Endothelial cell (in vitro differentiated cells): ENCODE data around the gene PTPN23. TPM values are rescaled to one million over a fixed set of nuclear protein-coding genes. Genes with fewer than 3 reads are reported as not detected.
"Not testable (repeated sequence)": the region's sequence is repeated elsewhere in the genome, so short reads cannot be mapped to it uniquely, and the experiment has no call there.

Source experiments
- DNase-seq: peaks from one replicate; pipeline ENCODE4 v3.0.0; 2021; ENCODE audit warnings: low spot score
- H3K27ac Mint-ChIP-seq: one replicate; pipeline ENCODE4 v1.8.0; 2021; ENCODE audit warnings: mixed read lengths, inconsistent platforms; ENCODE audit not compliant: unreplicated experiment
- H3K27me3 Mint-ChIP-seq: one replicate; pipeline ENCODE4 v1.8.0; 2021; ENCODE audit warnings: mild to moderate bottlenecking, moderate library complexity, mixed read lengths, inconsistent platforms; ENCODE audit not compliant: unreplicated experiment
- H3K36me3 Mint-ChIP-seq: one replicate; pipeline ENCODE4 v1.8.0; 2021; ENCODE audit warnings: mild to moderate bottlenecking, low read depth, mixed read lengths, inconsistent platforms; ENCODE audit not compliant: unreplicated experiment
- H3K4me1 Mint-ChIP-seq: one replicate; pipeline ENCODE4 v1.8.0; 2021; ENCODE audit warnings: mild to moderate bottlenecking, mixed read lengths, inconsistent platforms; ENCODE audit not compliant: unreplicated experiment
- H3K4me3 Mint-ChIP-seq: one replicate; pipeline ENCODE4 v1.8.0; 2021; ENCODE audit warnings: mild to moderate bottlenecking, mixed read lengths, inconsistent platforms; ENCODE audit not compliant: unreplicated experiment
- H3K9me3 Mint-ChIP-seq: one replicate; pipeline ENCODE4 v1.8.0; 2021; ENCODE audit warnings: mixed read lengths, inconsistent platforms; ENCODE audit not compliant: unreplicated experiment
- total RNA-seq: library from RNA; stranded (reverse); fragmentation: NEBNext Ultra II Directional; extraction: Animal tissue kit (Norgen Biotek cat#: 25700); gene quantifications from one replicate; pipeline ENCODE4 v1.2.1, GENCODE V29; 2021; ENCODE audit not compliant: unreplicated experiment
- TF ChIP-seq, protein P1 (sequence below): fragments of 200-600 bp; sonication (generic); IDR thresholded peaks from one replicate; pipeline ENCODE4 v1.5.0; 2021; ENCODE audit warnings: antibody characterized with exemption; ENCODE audit not compliant: unreplicated experiment

The PTPN23 gene
- total RNA-seq, 1 donor from 2014 or later = 47.8 TPM

DNA sequence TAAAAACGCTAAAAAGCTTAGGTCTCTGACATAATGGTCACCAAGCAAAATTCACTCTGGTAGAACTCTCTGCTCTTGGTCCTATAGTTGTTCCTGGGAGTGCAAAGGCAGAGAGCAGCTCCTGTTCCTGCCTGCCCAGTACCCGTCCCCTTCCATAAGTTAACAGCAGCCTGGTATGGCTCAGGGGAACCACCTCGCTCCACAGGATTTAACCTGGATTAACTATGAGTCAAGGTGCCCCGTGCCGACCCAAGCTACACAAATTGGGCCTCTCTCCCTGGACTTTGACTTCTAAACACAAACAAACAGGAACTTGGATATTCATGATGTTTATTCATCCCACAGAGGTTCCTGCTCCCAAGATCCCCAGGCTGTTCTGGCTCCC lies 62.8 kb downstream of the PTPN23 start:
- peaks cover 2% of the 10 kb centered on the region for H3K27me3 Mint-ChIP-seq
- no peak for DNase-seq
- H3K27ac Mint-ChIP-seq = no peak overlapping the region

DNA sequence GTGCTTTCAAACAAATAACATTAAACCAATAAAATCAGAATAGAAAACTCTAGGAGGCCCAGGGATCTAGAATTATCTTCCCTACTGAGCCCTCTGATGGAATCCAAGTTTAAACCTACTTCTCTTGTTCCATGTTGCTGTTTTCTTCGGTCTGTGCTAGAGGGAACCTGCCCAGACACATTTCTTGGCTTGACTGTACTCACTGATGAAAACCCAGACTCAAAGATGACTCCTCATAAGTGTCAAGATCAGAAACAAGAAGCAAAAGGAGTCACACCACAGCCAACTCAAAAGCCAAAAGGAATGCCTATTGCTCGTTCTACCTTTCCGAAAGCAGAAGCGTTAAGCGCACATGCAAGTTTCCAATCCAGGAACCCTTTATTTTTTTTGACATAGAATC lies 63.3 kb downstream of the PTPN23 start:
- Mint-ChIP-seq H3K9me3 (no peaks in the 10 kb centered on the region), H3K4me1 (peaks cover 3% of the 10 kb centered on the region), H3K4me3 (no peak overlapping the region), H3K27me3 (peaks cover 2% of the 10 kb centered on the region), H3K27ac (no peak overlapping the region), H3K36me3 (peaks cover 4% of the 10 kb centered on the region)
- no peak for DNase-seq
- TF ChIP-seq, protein P1, sequence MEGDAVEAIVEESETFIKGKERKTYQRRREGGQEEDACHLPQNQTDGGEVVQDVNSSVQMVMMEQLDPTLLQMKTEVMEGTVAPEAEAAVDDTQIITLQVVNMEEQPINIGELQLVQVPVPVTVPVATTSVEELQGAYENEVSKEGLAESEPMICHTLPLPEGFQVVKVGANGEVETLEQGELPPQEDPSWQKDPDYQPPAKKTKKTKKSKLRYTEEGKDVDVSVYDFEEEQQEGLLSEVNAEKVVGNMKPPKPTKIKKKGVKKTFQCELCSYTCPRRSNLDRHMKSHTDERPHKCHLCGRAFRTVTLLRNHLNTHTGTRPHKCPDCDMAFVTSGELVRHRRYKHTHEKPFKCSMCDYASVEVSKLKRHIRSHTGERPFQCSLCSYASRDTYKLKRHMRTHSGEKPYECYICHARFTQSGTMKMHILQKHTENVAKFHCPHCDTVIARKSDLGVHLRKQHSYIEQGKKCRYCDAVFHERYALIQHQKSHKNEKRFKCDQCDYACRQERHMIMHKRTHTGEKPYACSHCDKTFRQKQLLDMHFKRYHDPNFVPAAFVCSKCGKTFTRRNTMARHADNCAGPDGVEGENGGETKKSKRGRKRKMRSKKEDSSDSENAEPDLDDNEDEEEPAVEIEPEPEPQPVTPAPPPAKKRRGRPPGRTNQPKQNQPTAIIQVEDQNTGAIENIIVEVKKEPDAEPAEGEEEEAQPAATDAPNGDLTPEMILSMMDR = no peak

More for the DNA sequence above, 62.8 kb downstream of the PTPN23 start:
- Mint-ChIP-seq H3K4me1 (peaks cover 3% of the 10 kb centered on the region), H3K9me3 (no peaks in the 10 kb centered on the region), H3K36me3 (peaks cover 9% of the 10 kb centered on the region), H3K4me3 (no peak overlapping the region)
- TF ChIP-seq, protein P1 = no peak

DNA sequence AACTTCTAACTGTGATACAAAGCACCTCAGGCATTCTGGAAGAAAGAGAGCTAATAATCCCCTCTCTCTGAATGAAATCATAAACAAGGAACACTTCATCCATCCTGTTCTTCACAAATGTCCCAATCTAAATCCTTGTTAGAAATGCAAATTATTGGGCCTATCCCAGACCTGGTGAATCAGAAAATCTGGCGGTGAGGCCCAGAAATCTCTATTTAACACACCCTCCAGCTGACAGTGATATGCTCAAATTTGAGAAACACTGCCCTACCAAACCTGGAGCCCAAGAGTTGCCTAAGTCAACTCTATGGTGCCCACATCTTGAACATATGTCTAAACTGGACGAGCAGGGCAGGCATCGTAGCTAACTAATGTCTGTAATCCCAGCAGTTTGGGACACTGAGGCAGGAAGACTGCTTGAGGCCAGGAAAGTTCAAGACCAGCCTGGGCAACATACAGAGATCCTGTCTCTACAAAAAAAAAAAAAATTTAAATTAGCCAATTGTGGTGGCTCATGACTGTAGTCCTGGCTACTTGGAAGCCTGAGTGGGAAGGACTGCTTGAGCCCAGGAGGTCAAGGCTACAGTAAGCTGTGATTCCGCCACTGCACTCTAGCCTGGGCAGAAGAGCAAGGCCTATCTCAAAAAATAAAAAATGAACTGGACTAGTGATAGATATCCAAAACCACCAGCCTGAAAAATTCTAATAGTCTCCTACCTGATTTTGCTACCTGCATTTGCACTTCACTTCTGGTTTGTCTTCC lies 71.8 kb downstream of the PTPN23 start:
- TF ChIP-seq, protein P1 = no peak
- H3K27me3 Mint-ChIP-seq = no peaks in the 10 kb centered on the region
- DNase-seq = no peak
- no peak overlapping the region for H3K27ac Mint-ChIP-seq
- H3K4me1 Mint-ChIP-seq = no peaks in the 10 kb centered on the region
- H3K4me3 Mint-ChIP-seq = no peak overlapping the region
- no peaks in the 10 kb centered on the region for H3K36me3 Mint-ChIP-seq
- no peaks in the 10 kb centered on the region for H3K9me3 Mint-ChIP-seq

DNA sequence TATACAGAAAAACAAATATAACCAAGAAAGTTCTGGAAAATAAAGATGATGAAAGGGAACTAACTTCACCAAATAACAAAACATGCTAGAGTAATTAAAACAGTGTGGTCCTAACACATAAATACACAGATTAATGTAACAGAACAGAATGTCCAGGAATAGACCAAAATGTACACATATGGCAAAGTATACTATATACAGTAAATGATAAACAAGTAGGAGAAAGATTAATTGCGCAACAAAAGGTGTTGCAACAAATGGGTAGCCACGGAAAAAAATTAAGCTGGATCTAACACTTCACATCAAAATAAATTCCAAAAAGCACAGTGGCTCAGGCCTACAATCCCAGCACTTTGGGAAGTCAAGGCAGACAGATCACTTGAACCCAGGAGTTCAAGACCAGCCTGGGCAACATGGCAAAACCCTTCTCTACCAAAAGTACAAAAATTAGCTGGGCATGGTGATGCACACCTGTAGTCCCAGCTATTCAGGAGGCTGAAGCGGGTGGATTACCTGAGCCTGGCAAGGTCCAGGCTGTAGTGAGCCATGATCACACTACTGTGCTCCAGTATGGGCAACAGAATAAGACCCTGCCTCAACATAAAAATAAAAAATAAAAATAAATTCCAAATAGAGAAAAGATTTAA lies 75.1 kb downstream of the PTPN23 start:
- H3K4me1 Mint-ChIP-seq = no peaks in the 10 kb centered on the region
- no peaks in the 10 kb centered on the region for H3K27me3 Mint-ChIP-seq
- no peak overlapping the region for H3K27ac Mint-ChIP-seq
- TF ChIP-seq, protein P1 = no peak
- no peak overlapping the region for H3K4me3 Mint-ChIP-seq
- peaks cover 7% of the 10 kb centered on the region for H3K36me3 Mint-ChIP-seq
- no peak for DNase-seq
- no peaks in the 10 kb centered on the region for H3K9me3 Mint-ChIP-seq

DNA sequence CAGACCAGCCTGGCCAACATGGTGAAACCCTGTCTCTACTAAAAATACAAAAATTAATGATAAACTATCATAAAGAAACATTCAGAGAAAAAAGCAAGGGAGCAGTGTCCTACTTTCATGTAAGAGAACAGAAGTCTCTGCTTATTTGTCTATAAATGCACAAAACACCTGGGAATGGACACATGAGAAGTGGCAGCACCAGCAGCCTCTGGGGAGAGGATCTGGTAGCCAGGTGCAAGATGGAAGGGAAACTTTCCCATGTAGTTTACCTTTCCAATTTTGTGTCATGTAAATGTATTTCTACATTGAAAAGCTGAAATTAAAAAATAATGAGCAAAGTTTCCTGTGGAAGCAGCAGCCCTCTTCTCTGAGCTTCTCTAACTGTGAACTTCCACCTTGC lies 76.2 kb downstream of the PTPN23 start:
- no peaks in the 10 kb centered on the region for H3K9me3 Mint-ChIP-seq
- no peak for DNase-seq
- no peak overlapping the region for H3K27ac Mint-ChIP-seq
- H3K4me1 Mint-ChIP-seq = no peaks in the 10 kb centered on the region
- H3K27me3 Mint-ChIP-seq = no peaks in the 10 kb centered on the region
- TF ChIP-seq, protein P1 = no peak
- H3K36me3 Mint-ChIP-seq = peaks cover 7% of the 10 kb centered on the region
- H3K4me3 Mint-ChIP-seq = no peak overlapping the region

DNA sequence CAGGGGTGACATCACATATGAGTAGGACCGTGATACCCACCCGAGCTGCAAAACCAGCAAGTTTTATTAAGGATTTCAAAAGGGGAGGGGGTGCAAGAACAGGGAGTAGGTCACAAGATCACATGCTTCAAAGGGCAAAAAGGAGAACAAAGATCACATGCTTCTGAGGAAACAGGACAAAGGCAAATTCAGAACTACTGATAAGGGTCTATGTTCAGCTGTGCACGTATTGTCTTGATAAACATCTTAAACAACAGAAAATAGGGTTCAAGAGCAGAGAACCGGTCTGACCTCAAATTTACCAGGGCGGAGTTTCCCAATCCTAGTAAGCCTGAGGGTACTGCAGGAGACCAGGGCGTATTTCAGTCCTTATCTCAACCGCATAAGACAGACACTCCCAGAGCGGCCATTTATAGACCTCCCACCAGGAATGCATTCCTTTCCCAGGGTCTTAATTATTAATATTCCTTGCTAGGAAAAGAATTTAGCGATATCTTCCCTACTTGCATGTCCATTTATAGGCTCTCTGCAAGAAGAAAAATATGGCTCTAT lies 78.8 kb downstream of the PTPN23 start:
- H3K4me3 Mint-ChIP-seq, DNase-seq, H3K4me1 Mint-ChIP-seq, H3K27me3 Mint-ChIP-seq, H3K36me3 Mint-ChIP-seq, H3K27ac Mint-ChIP-seq, H3K9me3 Mint-ChIP-seq: not testable (repeated sequence)
